H1 (cell line): ENCODE results near the gene PTPRCAP. TPM values are rescaled to one million over a fixed set of nuclear protein-coding genes. Genes with fewer than 3 reads are reported as not detected.
A peak's percentile ranks its signal among the peaks of the same experiment; 100 is the strongest.

ENCODE experiments used
- BCL11A ChIP-seq, 2 experiments: IDR thresholded peaks; one replicate each; pipeline ENCODE4 v1.6.1; 2011; ENCODE audit warnings: low read depth in 2 of 2, low read length in 2 of 2, mild to moderate bottlenecking in 2 of 2
- EGR1 ChIP-seq: IDR thresholded peaks from 2 replicates; pipeline ENCODE4 v1.6.1; 2011; ENCODE audit warnings: low read depth, low read length, borderline replicate concordance
- KDM5A ChIP-seq: fragments of 200-600 bp; IDR thresholded peaks from 2 replicates; pipeline ENCODE4 v1.7.1; 2012; ENCODE audit warnings: mild to moderate bottlenecking, low read length, inconsistent platforms, mixed read lengths
- MAFK ChIP-seq: IDR thresholded peaks from 2 replicates; pipeline ENCODE4 v1.6.1; 2012; ENCODE audit warnings: low read depth, mild to moderate bottlenecking, improper control_type of control experiment, low read length
- NANOG ChIP-seq: IDR thresholded peaks from 2 replicates; pipeline ENCODE4 v1.6.1; 2011; ENCODE audit warnings: low read length, low read depth, mild to moderate bottlenecking, inconsistent platforms; ENCODE audit not compliant: insufficient read depth, poor library complexity, severe bottlenecking
- POLR2AphosphoS5 ChIP-seq: IDR thresholded peaks from 2 replicates; pipeline ENCODE4 v1.6.1; 2011; ENCODE audit warnings: low read depth, low read length
- POU5F1 ChIP-seq: IDR thresholded peaks from 2 replicates; pipeline ENCODE4 v1.6.1; 2011; ENCODE audit warnings: low read depth, mild to moderate bottlenecking, low read length, moderate library complexity
- RBBP5 ChIP-seq: IDR thresholded peaks from 2 replicates; pipeline ENCODE4 v1.7.1; 2012; ENCODE audit warnings: low read depth, mild to moderate bottlenecking, inconsistent platforms, low read length, moderate library complexity, borderline replicate concordance
- SAP30 ChIP-seq: fragments of 300-600 bp; sonication (generic); IDR thresholded peaks from 2 replicates; pipeline ENCODE4 v1.7.1; 2012; ENCODE audit warnings: low read length, moderate library complexity, mild to moderate bottlenecking, inconsistent platforms; ENCODE audit not compliant: insufficient read depth, insufficient replicate concordance
- SIRT6 ChIP-seq: IDR thresholded peaks from one replicate; pipeline ENCODE4 v1.7.1; 2012; ENCODE audit warnings: low read length, inconsistent platforms
- TAF1 ChIP-seq: IDR thresholded peaks from 2 replicates; pipeline ENCODE4 v1.6.1; 2011; ENCODE audit warnings: mild to moderate bottlenecking, low read depth, low read length
- TAF7 ChIP-seq: optimal IDR thresholded peaks from 2 replicates; pipeline ENCODE3; 2011; ENCODE audit warnings: low read depth, mild to moderate bottlenecking, inconsistent platforms, low read length, moderate library complexity, borderline replicate concordance
- TBP ChIP-seq: IDR thresholded peaks from 2 replicates; pipeline ENCODE4 v1.6.1; 2011; ENCODE audit warnings: low read depth, low read length, improper control_type of control experiment
- TCF12 ChIP-seq: IDR thresholded peaks from 2 replicates; pipeline ENCODE4 v1.6.1; 2011; ENCODE audit warnings: low read depth, mild to moderate bottlenecking, low read length
- YY1 ChIP-seq: IDR thresholded peaks from 2 replicates; pipeline ENCODE4 v1.6.1; 2011; ENCODE audit warnings: low read depth, mild to moderate bottlenecking, low read length
- ZNF274 ChIP-seq: IDR thresholded peaks from 2 replicates; pipeline ENCODE4 v1.7.0; 2012; ENCODE audit warnings: low read length, borderline replicate concordance; ENCODE audit errors: extremely low read depth
- polyA plus RNA-seq, 7 experiments: library from polyadenylated mRNA; depleted of rRNA in 3 of 7; stranded (reverse) in 5 of 7; unstranded in 2 of 7; fragments of >200 nt in 5 of 7; fragments of 200-250 nt in 2 of 7; gene quantifications; 1 replicate in 5 of 7; 2 replicates in 1 of 7; 4 replicates in 1 of 7; pipeline versions ENCODE4 v1.2.1 to v1.2.3, GENCODE V29; 2011 to 2013; ENCODE audit warnings: missing spikeins in 2 of 7, mixed read lengths in 2 of 7
- total RNA-seq: library from RNA; stranded (reverse); fragmentation: NEBNext Ultra II Directional; extraction: Animal tissue kit (Norgen Biotek cat#: 25700); gene quantifications from 2 replicates; pipeline ENCODE4 v1.2.1, GENCODE V29; 2021
- TF ChIP-seq, protein P1 (sequence below): IDR thresholded peaks from 2 replicates; pipeline ENCODE4 v1.6.1; 2012; ENCODE audit warnings: inconsistent platforms
- TF ChIP-seq, protein P2 (sequence below): IDR thresholded peaks from 2 replicates; pipeline ENCODE4 v1.6.1; 2011; ENCODE audit warnings: low read depth, mild to moderate bottlenecking, low read length; ENCODE audit not compliant: insufficient read depth
- TF ChIP-seq, protein P3 (sequence below): IDR thresholded peaks from 2 replicates; pipeline ENCODE4 v1.6.1; 2011; ENCODE audit warnings: low read length, improper control_type of control experiment
- TF ChIP-seq, protein P4 (sequence below): IDR thresholded peaks from 2 replicates; pipeline ENCODE4 v1.6.1; 2012; ENCODE audit warnings: low read length, inconsistent platforms

Gene PTPRCAP
- total and polyA plus RNA-seq, 2 of the 8 experiments (the other 6 are each of a cell fraction or from before 2014, with no cell fraction given): 0.78 to 6.7 TPM

DNA sequence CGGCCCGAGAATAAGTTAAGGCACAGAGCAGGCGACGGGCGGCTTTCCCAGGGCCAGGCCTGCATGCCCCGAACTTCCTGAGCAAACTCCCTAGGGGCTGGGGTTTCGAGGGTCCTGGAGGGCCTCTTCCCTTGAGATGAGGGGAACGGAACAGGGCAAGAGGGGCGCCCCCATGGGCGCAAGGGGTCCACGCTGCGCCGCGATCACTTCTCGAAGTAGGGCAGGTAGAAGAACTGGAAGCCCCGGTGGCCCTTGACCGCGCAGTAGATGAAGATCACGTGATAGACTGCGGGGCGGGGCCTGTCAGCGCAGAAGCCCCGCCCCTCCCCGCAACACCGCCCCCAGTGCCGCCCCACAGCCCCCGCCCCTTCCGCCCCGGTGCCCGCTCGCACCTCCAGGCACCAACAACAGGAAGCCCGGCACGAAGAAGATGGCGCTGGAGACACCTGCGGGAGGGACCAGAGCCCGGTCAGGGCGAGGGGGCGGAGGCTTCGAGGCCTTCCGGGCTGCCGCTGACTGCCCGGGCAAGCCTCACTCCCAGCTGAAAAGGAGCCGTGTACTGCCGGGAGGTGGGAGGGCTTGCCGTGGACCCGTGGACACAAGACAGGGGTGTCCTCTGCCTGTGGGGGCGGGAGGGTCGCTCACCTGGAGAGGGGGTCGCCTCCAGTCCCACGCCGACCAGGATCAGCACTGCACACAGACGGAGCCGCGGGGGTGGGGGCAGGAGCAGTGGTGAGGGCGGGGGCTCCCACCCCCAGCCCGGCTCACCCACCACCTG, 27.1 kb upstream of the PTPRCAP start (continued):
- TF ChIP-seq YY1 (peak; percentile 85; the same call in 1 of the 2 replicates), ZNF274 (no peak), POLR2AphosphoS5 (peak; percentile 56; the same call in 1 of the 2 replicates), BCL11A (IDR thresholded peaks at IDR 0.05; ENCODE audit: low read depth in 2 of 2, low read length in 2 of 2) (no peak), RBBP5 (no peak), NANOG (no peak), EGR1 (peak; percentile 51; the same call in 1 of the 2 replicates), POU5F1 (no peak), TAF7 (no peak), TAF1 (peak; percentile 81), MAFK (no peak), SAP30 (no peak), SIRT6 (no peak), TCF12 (no peak), KDM5A (peak; percentile 54; the same call in 1 of the 2 replicates), TBP (0 out of 2 replicates have a peak, but pooled peaks have one; percentile 20)
- TF ChIP-seq, protein P1, sequence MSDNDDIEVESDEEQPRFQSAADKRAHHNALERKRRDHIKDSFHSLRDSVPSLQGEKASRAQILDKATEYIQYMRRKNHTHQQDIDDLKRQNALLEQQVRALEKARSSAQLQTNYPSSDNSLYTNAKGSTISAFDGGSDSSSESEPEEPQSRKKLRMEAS: 0 out of 2 replicates have a peak, but pooled peaks have one; percentile 7
- TF ChIP-seq, protein P2, sequence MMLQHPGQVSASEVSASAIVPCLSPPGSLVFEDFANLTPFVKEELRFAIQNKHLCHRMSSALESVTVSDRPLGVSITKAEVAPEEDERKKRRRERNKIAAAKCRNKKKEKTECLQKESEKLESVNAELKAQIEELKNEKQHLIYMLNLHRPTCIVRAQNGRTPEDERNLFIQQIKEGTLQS: no peak
- TF ChIP-seq, protein P3, sequence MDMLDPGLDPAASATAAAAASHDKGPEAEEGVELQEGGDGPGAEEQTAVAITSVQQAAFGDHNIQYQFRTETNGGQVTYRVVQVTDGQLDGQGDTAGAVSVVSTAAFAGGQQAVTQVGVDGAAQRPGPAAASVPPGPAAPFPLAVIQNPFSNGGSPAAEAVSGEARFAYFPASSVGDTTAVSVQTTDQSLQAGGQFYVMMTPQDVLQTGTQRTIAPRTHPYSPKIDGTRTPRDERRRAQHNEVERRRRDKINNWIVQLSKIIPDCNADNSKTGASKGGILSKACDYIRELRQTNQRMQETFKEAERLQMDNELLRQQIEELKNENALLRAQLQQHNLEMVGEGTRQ: peak; percentile 81
- TF ChIP-seq, protein P4, sequence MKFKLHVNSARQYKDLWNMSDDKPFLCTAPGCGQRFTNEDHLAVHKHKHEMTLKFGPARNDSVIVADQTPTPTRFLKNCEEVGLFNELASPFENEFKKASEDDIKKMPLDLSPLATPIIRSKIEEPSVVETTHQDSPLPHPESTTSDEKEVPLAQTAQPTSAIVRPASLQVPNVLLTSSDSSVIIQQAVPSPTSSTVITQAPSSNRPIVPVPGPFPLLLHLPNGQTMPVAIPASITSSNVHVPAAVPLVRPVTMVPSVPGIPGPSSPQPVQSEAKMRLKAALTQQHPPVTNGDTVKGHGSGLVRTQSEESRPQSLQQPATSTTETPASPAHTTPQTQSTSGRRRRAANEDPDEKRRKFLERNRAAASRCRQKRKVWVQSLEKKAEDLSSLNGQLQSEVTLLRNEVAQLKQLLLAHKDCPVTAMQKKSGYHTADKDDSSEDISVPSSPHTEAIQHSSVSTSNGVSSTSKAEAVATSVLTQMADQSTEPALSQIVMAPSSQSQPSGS: no peak
